NCI-H345 treated with DMSO at 0.1 percent for 48 hours (cell line): ENCODE measurements around the gene IL20RB.

Source experiments
- DNase-seq: peaks from one replicate; lab custom pipeline; 2025; ENCODE audit not compliant: unreplicated experiment; lab: John Stamatoyannopoulos, UW

The IL20RB gene, protein sequence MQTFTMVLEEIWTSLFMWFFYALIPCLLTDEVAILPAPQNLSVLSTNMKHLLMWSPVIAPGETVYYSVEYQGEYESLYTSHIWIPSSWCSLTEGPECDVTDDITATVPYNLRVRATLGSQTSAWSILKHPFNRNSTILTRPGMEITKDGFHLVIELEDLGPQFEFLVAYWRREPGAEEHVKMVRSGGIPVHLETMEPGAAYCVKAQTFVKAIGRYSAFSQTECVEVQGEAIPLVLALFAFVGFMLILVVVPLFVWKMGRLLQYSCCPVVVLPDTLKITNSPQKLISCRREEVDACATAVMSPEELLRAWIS

DNA sequence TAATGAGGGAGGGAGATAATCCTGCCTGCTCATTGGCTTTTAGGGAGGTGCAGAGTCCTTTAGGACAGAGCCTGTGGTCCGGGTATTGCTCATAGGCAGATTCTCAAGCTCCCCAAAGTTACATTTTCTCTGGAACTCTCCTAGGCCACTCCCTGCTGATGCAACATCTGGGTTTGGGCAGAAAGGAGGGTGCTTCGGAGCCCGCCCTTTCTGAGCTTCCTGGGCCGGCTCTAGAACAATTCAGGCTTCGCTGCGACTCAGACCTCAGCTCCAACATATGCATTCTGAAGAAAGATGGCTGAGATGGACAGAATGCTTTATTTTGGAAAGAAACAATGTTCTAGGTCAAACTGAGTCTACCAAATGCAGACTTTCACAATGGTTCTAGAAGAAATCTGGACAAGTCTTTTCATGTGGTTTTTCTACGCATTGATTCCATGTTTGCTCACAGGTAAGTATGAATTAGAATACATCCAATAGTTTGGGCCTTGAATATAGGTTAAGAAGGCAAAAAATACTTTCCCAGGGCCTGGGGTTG is at the start of gene IL20RB:
Gene IL20RB (plus strand): TSS at position 233 of the 538 bp plus-strand sequence. CDS start 131 bp downstream, at position 364.
- no peak for DNase-seq

DNA sequence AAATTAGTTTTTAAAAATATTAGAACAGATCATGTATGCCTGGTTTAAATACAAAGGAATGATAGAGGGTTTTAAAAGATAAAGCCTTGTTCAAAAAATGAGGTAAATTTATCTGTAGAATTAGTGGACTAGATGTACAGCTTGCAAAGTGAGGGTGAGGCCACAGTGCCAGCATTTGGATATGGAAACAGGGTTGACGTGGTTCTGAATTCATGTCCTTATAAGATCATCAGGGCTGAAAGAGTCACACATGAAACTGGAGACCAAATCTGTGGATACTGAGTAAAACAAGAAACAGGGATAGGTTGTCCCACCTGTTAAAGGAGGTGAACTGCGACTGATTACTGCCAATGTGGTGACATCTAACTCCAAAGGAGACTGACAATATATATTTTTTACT is 49.5 kb upstream of the IL20RB start:
- no peak for DNase-seq

DNA sequence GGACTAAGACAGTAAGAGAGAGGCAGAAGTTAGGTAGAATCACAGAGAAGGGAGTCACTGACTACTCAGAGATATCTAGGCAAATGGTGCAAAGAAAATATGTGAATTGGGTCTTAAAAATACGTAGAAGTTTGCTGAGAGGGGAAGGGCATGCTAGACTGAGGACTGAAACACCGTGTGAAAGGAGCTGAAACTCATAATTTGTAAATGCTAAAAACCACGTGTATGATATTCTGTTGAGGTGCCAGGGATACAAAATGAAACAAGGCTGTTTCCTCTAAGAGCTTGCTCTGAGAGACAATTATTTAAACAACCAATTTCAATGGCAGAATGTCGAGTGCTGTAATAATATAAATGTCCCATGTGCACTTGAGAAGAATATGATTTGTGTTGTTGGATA is 48.6 kb upstream of the IL20RB start:
- no peak for DNase-seq

DNA sequence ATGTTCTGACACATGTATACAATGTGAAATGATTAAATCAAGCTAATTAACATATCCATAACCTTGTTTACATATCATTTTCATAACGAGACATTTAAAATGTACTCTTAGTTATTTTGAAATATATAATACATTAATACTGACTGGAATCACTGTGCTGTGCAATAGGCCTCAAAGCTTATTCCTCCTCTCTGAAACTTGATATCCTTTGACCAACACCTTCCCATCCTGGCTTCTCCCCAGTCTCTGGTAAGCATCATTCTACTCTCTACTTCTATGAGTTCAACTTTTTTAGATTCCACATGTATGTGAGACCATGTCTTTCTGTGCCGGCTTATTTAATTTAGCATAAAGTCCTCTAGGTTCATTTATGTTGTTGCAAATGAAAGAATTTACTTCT is 47.1 kb upstream of the IL20RB start:
- no peak for DNase-seq

DNA sequence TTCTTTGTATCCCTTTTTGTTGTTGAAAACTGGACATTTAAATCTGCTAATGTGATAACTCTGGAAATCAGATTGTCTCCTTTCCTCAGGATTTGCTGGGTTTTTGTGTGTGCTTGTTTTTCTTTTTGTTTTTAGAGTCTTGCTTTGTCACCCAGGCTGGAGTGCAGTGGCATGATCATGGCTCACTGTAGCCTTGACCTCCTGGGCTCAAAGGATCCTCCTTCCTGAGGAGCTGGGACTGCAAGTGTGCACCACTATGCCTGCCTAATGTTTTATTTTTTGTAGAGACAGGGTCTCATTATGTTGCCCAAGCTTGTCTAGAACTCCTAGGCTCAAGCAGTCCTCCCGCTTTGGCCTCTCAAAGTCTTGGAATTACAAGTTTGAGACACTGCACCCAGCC is 44.6 kb upstream of the IL20RB start:
- no peak for DNase-seq

DNA sequence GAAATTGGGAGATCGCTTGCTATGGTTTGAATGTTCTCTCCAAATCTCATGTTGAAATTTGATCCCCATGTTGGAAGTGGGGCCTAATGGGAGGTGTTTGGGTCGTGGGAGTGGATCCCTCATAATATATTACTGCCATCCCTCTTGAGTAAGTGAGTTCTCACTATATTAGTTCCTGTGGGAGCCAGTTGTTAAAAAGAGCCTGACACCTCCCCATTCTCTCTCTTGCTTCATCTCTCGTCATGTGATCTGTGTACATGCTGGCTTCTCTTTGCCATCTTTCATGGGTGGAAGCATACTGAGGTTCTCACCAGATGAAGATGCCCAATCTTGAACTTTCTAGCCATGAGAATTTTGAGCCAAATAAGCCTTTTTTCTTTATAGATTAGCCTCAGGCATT is 43.0 kb upstream of the IL20RB start:
- no peak for DNase-seq

DNA sequence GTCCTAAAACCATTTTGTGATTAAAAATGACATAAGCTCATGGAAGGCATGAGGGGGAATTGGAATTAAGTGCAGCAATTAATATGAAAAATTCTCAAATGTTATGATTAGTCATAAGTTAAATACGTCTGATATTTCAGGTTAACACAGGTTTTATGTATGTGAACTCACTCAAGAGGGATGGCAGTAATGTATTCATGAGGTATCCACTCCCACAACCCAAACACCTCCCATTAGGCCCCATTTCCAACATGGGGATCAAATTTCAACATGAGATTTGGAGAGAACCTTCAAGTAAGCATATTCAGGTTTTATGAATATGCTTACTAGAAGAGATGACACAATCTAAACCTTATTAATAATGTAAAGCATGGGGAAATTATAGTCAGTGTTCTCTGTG is 41.6 kb upstream of the IL20RB start:
- no peak for DNase-seq

DNA sequence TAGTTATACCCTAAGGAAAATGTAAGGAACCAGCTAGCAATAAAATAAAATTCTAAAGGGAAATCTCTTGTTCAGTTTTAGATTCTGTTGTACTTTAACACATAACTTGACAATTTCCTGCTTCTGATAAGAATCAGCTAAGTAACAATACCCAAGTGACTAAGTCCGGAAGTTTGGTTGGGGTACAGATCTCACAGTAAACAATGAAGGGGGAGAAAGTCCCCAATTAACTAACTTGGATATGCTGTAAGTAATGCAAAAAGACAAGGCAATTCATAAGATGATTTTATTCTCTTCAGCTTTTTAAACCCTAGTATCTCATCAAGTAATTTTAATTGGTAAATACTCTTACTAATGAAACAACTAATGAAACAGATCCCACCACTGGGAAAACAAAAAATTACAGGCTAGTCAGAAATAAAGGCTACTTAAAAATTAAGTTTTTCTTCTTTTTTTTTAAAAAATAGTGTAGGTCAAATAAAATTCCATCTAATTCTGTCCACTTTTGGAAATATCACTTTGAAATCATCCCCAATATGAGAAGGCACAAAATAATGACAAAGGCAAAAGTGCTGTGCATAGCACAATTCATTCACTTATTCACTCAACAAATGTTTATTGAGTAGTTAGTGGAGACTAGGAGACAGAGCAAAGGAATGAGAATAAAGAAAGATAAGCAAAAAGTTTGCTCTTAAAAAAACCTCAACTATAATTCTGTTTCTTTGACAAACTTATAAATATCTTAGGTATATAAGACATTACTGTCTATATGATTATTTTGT is 37.8 kb upstream of the IL20RB start:
- DNase-seq, result no peak

DNA sequence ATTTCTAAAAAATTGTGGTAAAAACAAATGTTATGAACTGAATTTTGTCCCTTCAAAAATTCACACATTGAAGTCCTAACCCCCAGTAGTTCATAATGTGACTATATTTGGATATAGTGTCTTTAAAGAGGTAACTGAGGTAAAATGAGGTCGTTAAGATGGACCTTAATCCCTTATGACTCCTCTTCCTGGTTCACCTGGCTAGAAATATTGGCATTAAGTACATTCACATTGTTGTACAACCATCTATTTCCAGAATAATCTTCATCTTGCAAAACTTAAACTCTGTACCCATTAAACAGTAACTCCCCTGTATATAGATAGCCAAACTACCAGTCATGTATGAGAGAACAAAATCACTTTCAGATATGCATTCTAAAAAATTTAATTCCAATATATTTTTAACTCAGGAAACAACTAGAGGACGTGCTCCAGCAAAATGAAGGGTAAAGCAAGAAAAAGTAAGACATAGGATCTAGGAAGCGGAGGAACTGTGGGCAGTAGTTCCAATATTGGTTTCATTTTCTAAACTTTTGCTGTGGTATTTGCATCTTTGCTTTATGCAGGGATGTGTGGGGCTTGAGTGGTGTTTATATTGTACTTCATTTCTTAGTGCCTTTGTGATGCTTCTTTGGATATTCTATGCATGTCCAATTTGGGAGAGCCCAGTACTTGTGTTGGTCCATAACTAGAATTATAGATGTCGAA is 36.7 kb upstream of the IL20RB start:
- DNase-seq, result no peak

DNA sequence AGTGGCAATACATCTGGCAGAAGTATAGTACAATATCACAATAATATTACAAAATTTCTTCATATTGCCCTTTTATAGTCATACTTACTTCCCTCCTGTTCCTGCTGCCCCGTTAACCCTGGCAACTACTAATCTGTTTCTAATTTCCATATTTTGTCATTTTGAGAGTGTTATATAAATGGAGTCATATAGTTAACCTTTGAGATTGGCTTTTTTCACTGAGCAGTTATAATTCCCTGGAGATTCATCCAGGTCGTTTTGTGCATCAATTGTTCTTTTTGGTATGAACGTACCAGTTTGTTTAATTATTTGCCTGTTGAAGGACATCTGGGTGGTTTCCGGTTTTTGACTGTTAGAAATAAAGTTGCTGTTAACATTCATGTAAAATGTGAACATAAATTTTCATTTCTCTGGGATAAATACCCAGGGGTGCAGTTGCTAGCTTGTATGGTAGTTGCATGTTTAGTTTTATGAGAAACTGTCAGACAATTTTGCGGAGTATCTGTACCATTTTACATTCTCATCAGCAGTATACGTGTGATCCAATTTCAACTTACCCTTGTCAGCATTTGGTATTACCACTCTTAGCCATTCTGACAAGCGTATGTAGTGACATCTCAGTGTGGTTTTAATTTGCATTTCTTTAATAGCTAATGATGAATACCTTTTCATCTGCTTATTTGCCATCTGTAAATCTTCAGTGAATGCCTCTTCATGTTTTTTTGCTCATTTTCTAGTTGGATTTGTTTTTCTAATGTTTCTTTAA is 32.2 kb upstream of the IL20RB start:
- no peak for DNase-seq

DNA sequence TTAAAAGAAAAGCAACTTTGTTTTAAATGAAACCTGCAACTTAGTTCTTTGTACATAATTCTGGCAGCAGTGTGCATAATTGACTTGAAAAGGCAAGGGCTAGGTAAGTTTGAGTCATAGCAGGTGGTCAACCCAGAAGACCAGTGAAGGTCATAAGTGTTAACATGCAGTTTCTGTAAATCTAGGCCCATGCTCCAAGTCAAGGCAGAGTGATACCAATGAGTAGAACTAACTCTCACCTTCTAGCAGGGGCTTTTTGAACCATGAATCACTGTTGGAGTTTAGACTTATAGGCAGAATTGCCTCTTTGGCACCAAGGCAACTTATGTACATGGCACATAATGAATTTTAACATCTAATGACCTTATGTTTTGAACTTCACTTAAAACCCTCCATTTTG is 29.5 kb upstream of the IL20RB start:
- no peak for DNase-seq

DNA sequence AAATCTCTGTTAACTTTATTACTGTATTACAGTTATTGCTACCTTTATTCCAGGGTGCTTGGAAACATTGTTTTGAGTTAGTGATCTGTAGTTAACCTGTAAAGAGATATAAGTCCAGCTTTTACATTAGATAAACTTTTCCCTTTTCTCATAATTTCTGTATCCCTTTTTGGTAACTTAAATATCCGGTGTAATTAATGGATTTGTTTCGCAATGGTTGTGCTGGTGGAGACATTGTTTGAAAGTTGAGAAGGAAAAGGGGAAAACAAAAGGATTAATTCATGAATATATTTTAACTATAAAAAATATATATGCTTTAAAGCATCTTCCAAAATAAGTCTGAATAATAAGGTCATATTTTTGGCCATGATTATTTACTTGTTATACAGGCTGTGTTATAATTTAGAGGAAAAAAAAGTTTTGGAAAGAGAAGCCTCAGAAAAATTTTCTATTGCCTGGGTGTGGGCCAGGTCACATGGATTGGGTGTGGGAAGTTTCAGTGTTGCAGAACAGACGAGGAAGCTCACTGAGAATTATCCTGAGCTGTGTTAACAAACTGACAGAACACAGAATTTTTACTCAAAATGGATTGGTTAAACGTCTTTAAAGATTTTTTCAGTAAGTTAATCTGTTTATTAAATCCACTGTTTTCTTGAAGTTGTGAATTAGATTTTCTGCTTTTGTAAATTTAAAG is 27.7 kb upstream of the IL20RB start:
- DNase-seq, result no peak

DNA sequence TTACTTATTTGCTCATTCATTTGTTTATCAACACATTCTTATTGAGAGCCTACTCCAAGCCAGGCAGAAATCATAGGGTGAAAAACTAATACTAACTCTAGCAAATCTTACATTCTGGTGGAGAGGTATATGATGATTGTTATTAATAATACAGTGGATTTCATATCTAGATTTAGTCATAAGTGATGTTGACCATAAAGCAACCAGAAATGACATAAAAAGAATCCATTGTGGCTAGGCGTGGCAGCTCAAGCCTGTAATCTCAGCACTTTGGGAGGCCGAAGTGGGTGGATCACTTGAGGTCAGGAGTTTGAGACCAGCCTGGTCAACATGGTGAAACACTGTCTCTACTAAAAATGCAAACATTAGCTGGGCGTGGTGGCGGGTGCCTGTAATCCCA is 26.2 kb upstream of the IL20RB start:
- DNase-seq, result no peak

DNA sequence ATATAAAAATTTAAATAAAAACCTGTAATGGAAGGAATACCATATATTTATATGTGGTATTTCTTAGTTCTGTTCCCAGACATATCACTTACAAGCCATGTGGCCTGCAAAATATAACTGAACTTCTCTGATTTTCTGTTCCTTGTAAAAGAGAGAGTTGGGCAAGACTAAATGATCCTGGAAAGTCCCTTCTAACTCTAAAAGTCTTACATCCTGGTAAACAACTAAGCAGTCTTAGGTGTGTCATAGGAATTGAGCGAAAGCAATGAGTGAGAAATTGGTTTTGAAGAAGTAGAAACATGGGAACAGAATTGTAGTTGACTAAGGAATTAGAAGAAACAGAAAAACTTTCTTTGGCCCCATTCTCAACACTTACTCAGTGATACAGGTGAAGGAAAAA is 25.3 kb upstream of the IL20RB start:
- DNase-seq, result no peak

DNA sequence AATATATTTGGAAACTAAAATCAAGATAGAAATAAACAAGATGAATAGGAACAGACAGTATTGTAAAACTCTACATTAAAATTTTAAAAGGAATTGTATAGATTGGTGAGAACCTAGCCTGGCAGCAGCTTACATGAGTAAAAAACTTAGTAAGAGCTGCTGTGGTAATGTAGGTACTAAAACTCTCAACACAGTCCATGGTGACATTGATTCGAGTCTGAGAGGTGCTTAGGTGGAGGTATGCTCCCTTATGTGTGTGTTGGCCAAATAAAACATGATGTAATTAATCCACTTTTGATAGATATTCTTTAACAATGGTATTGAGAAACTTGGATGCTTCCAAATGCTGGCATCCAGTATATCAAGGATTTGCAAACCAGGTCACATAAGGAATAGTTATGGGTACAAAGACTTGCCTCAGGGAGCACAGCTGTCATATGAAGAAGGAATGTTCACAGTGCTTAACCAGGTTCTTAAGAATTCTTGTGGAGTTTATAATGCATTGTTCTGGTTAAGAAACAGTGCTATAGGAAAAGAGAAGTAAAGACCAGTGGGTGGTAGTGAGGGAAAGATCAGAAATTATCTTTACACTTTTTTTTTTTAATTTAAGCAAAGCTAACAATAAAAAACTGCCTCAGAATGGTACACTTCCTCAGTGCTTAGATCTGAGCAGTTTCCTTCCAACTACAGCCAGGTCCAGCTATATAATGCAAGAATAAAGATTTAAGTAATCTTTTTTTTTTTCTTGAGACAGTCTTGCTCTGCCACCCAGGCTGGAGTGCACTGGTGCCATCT is 24.6 kb upstream of the IL20RB start:
- DNase-seq, result no peak

DNA sequence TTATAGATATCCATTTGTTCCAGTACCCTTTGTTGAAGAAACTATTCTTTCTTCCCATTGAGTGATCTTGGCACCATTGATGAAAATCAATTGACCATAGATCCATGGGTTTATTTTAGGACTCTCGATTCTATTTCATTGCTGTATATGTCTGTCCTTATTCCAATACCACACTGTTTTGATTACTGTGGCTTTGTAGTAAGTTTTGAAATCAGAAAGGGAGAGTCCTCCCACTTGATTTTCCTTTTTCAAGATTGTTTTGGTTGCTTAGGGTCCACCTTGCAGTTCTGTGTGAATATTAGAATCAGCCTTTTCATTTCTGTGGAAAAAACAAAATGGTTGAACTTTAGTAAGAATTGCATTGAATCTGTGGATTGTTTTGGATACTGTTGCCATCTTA is 20.6 kb upstream of the IL20RB start:
- DNase-seq, result no peak

DNA sequence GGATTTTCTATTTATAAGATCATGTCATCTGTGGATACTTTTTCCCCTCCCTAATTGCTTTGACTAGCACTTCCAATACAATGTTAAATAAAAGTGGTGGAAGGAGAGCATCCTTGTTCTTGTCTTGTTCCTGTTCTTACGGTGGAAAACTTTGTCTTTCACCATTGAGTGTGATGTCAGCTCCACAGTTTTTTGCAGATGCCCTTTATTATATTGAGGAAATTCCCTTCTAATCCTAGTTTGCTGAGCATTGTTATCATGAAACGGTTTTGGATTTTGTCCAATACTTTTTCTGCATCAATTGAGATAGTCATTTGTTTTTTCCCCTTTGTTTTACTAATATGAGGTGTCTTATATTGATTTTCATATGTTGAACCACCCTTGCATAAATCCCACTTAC is 19.9 kb upstream of the IL20RB start:
- no peak for DNase-seq

DNA sequence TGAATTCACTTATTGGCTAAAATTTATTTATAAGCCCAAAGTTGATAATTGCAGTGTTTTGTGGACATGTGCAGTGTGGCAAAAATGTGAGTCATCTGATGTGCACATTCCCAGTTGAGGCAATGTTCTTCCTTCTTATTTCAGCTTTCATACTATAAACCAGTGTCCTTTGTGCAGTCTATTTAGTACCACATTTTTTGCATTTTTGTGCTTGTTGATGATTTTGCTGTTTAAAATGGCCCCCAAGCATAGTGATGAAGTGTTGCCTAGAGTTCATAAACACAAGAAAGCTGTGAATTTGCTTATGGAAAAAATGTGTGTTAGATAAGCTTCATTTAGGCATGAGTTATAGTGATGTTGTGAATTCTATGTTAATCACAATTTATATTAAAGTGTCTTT is 19.4 kb upstream of the IL20RB start:
- DNase-seq, result no peak

DNA sequence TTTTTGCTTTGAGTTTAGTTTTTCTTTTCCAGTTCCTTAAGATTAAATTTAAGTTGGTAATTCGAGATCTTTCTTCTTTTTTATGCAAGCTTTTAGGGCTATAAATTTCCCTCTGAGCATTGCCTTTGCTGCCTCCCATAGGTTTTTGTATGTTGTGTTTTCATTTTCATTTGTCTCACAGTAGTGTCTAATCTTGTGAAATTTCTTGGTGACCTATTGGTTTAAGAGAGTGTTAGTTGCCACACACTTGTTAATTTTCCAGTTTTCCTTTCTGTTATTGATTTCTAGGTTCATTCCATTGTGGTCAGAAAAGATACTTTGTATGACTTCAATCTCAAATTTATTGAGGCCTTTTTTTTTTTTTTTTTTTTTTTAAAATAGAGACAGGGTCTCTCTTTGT is 18.3 kb upstream of the IL20RB start:
- DNase-seq, result no peak

DNA sequence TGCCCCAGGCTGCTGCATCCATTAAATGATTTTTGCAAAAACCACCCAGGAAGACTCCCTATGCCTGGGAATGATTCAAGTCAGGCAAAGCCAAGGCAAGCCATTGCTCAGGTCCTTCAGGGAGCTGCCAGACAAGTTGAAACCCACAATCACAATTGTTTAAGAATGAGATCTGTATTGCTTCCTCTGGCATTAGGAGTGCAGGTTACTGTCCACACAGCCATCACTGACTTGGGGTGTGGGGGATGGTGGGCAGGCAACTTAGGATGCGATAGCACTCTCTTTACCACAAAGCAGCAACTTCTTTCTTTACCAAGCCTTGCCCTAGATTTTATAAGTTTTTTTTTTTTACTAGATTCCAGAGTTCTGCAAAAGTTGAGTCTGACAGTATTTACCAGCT is 15.0 kb upstream of the IL20RB start:
- no peak for DNase-seq
